PC-3 (cell line): ENCODE data around the gene CUL4A. TPM values are rescaled to one million over a fixed set of nuclear protein-coding genes. Genes with fewer than 3 reads are reported as not detected.

ENCODE experiments used
- ATAC-seq: fragments of 200-7000 bp; cut with Tn5 transposase; 2 replicates; pipeline ENCODE4 v1.9.1; 2020; ENCODE audit warnings: mild to moderate bottlenecking, moderate library complexity
- BruUV-seq: library from RNA; stranded (reverse); fragments of 400-500 nt; replicated peaks from 2 replicates; lab custom pipeline; 2021; lab: Mats Ljungman, UMichigan
- CTCF ChIA-PET: fragments of 300-600 bp; sonication (Branson Sonifier 250); formaldehyde crosslinking; loops from one replicate; lab custom pipeline; 2022; ENCODE audit warnings: antibody characterized with exemption; lab: Charles Lee
- POLR2A ChIA-PET: fragments of 300-600 bp; sonication (Branson Sonifier 250); formaldehyde crosslinking; loops from one replicate; lab custom pipeline; 2022; ENCODE audit warnings: antibody characterized with exemption; ENCODE audit not compliant: unreplicated experiment; lab: Charles Lee
- DNase-seq: peaks from one replicate; pipeline ENCODE4 v3.0.0-alpha.2; 2015
- H2AFZ ChIP-seq: fragments of 300-600 bp; sonication (generic); 2 replicates; pipeline ENCODE4 v1.6.0; 2016; ENCODE audit warnings: antibody characterized with exemption, low read length
- H3F3A ChIP-seq: fragments of 300-600 bp; sonication (generic); one replicate; pipeline ENCODE4 v1.6.0; 2017; ENCODE audit warnings: antibody characterized with exemption, low read length, control low read depth, mild to moderate bottlenecking; ENCODE audit not compliant: unreplicated experiment
- H3K27ac ChIP-seq: fragments of 300-600 bp; sonication (generic); 2 replicates; pipeline ENCODE4 v1.5.1; 2016; ENCODE audit warnings: mild to moderate bottlenecking, low read length
- H3K27me3 ChIP-seq: fragments of 300-600 bp; sonication (generic); 2 replicates; pipeline ENCODE4 v1.6.1; 2016; ENCODE audit warnings: low read length, mixed read lengths
- H3K36me3 ChIP-seq: fragments of 300-600 bp; sonication (generic); 2 replicates; pipeline ENCODE4 v1.6.1; 2016; ENCODE audit warnings: low read depth, mixed run types, low read length, mixed read lengths
- H3K4me1 ChIP-seq: fragments of 300-600 bp; sonication (generic); 2 replicates; pipeline ENCODE4 v1.5.1; 2016; ENCODE audit warnings: low read length; ENCODE audit not compliant: insufficient read depth
- H3K4me2 ChIP-seq: fragments of 300-600 bp; sonication (generic); 2 replicates; pipeline ENCODE4 v1.6.0; 2016; ENCODE audit warnings: low read length
- H3K4me3 ChIP-seq: fragments of 300-600 bp; sonication (generic); 2 replicates; pipeline ENCODE4 v1.5.1; 2016; ENCODE audit warnings: mild to moderate bottlenecking, low read length, mixed read lengths
- H3K79me2 ChIP-seq: fragments of 300-600 bp; sonication (generic); 2 replicates; pipeline ENCODE4 v1.6.1; 2017; ENCODE audit warnings: low read length, mixed read lengths
- H3K9ac ChIP-seq: fragments of 300-600 bp; sonication (generic); 2 replicates; pipeline ENCODE4 v1.6.0; 2016; ENCODE audit warnings: mild to moderate bottlenecking, low read length
- H3K9me2 ChIP-seq: fragments of 300-600 bp; sonication (generic); replicated peaks from 2 replicates; pipeline ENCODE4 v1.6.1; 2016; ENCODE audit warnings: mixed run types, low read length, mixed read lengths
- H3K9me3 ChIP-seq: fragments of 300-600 bp; sonication (generic); 2 replicates; pipeline ENCODE4 v1.6.1; 2016; ENCODE audit warnings: low read length, mixed read lengths
- H4K20me1 ChIP-seq: fragments of 300-600 bp; sonication (generic); 2 replicates; pipeline ENCODE4 v1.6.1; 2016; ENCODE audit warnings: low read length, mixed read lengths
- EZH2 ChIP-seq: fragments of 300-600 bp; sonication (generic); IDR thresholded peaks from one replicate; pipeline ENCODE4 v1.6.1; 2017; ENCODE audit warnings: antibody characterized with exemption, mild to moderate bottlenecking, low read length; ENCODE audit not compliant: unreplicated experiment
- EZH2phosphoT487 ChIP-seq: fragments of 300-600 bp; sonication (generic); IDR thresholded peaks from 2 replicates; pipeline ENCODE4 v1.6.1; 2018; ENCODE audit warnings: mild to moderate bottlenecking, antibody characterized with exemption, low read length, borderline replicate concordance
- intact Hi-C: fragments of 100-400 bp; cut with micrococcal nuclease; formaldehyde crosslinking; loops from 2 replicates; pipeline ENCODE4 v1.9.0; 2023
- total RNA-seq: library from RNA; depleted of rRNA; stranded (reverse); fragments of >200 nt; gene quantifications from 2 replicates; pipeline ENCODE4 v1.2.3, GENCODE V29; 2014
- TF ChIP-seq, protein P1 (sequence below): fragments of 300-600 bp; sonication (generic); conservative IDR thresholded peaks from 2 replicates; pipeline ENCODE4 v1.5.1; 2017; ENCODE audit warnings: antibody characterized with exemption, low read depth, mild to moderate bottlenecking, low read length

CUL4A gene
- total RNA-seq, 1 experiment from 2014 or later, result 82.4 TPM

DNA sequence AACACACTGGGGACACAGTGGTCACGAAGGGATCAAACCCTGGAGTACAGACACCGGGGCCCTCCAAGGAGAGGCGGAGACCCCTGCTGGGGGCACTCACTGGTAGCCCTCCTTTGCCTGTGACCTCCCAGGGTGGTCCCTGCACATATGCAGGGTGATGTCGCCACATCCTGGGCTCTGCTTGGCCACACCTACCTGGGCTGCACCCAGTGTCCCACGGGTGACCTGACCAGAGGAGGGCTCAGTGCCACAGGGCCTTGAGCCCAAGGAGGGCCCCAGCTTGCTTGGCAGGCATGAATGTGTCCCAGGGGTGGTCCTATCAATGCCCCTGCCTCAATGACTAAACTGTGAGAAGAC, 5.1 kb upstream of the CUL4A start:
- no peaks in the 10 kb centered on the region for H3K9me2 ChIP-seq
- CTCF ChIA-PET, result no interaction called here
- H3K4me2 ChIP-seq, result no peak overlapping the region
- DNase-seq (no peak), ATAC-seq (no peak)
- intact Hi-C loops, result no loop called here
- peaks cover 91% of the 10 kb centered on the region for H3K79me2 ChIP-seq
- H3K9me3 ChIP-seq, result no peaks in the 10 kb centered on the region
- H3K27ac ChIP-seq, result no peak overlapping the region
- no TSS peak for BruUV-seq
- no peak overlapping the region for H3K4me3 ChIP-seq
- peaks cover 11% of the 10 kb centered on the region; the same call in 1 of the 2 replicates for H4K20me1 ChIP-seq
- TF ChIP-seq EZH2phosphoT487 (no peak), EZH2 (no peak)
- TF ChIP-seq, protein P1, sequence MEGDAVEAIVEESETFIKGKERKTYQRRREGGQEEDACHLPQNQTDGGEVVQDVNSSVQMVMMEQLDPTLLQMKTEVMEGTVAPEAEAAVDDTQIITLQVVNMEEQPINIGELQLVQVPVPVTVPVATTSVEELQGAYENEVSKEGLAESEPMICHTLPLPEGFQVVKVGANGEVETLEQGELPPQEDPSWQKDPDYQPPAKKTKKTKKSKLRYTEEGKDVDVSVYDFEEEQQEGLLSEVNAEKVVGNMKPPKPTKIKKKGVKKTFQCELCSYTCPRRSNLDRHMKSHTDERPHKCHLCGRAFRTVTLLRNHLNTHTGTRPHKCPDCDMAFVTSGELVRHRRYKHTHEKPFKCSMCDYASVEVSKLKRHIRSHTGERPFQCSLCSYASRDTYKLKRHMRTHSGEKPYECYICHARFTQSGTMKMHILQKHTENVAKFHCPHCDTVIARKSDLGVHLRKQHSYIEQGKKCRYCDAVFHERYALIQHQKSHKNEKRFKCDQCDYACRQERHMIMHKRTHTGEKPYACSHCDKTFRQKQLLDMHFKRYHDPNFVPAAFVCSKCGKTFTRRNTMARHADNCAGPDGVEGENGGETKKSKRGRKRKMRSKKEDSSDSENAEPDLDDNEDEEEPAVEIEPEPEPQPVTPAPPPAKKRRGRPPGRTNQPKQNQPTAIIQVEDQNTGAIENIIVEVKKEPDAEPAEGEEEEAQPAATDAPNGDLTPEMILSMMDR, result no peak
- no peaks in the 10 kb centered on the region for H3K27me3 ChIP-seq
- POLR2A ChIA-PET, result no interaction called here
- no peak overlapping the region for H2AFZ ChIP-seq
- H3K4me1 ChIP-seq, result peaks cover 24% of the 10 kb centered on the region
- H3K36me3 ChIP-seq, result peaks cover 3% of the 10 kb centered on the region
- no peaks in the 10 kb centered on the region for H3F3A ChIP-seq
- no peak overlapping the region for H3K9ac ChIP-seq

DNA sequence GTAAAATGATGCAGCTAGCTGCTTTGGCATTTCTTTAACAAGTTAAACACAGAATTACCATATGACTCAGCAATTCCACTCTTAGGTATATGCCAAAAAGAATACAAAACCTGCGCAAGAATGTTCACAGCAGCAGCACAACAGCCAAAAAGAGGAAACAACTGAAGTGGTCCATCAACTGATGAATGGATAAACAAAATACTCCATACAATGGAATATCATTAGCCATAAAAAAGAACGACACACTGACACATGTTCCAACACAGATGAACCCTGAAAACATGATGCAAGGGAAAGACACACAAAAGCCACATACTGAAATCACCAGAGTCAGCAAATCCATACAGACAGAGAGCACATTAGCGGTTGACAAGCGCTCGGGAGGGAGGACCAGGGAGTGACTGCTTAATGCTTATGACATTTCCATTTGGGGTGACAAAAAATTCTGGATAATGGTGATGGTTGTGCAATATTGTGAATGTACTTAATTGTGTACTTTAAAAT, 3.9 kb upstream of the CUL4A start:
- peaks cover 11% of the 10 kb centered on the region; the same call in 1 of the 2 replicates for H4K20me1 ChIP-seq
- H3K4me2 ChIP-seq, result peak overlapping the region; percentile 31
- no peaks in the 10 kb centered on the region for H3K9me2 ChIP-seq
- peaks cover 24% of the 10 kb centered on the region for H3K4me1 ChIP-seq
- DNase-seq, result peak; percentile 16
- no peak overlapping the region for H3K9ac ChIP-seq
- no TSS peak for BruUV-seq
- H3K79me2 ChIP-seq, result peaks cover 87% of the 10 kb centered on the region
- H3K4me3 ChIP-seq, result no peak overlapping the region
- intact Hi-C loops, result no loop called here
- ChIA-PET POLR2A (no interaction called here), CTCF (no interaction called here)
- no peak for ATAC-seq
- no peaks in the 10 kb centered on the region for H3K9me3 ChIP-seq
- no peak overlapping the region for H2AFZ ChIP-seq
- TF ChIP-seq EZH2phosphoT487, result no peak
- no peak for TF ChIP-seq EZH2
- TF ChIP-seq, protein P1, result no peak
- H3F3A ChIP-seq, result no peaks in the 10 kb centered on the region
- 0 out of 2 replicates have a peak, but pooled peaks cover 3% of the 10 kb centered on the region for H3K36me3 ChIP-seq
- no peak overlapping the region for H3K27ac ChIP-seq
- H3K27me3 ChIP-seq, result no peaks in the 10 kb centered on the region

DNA sequence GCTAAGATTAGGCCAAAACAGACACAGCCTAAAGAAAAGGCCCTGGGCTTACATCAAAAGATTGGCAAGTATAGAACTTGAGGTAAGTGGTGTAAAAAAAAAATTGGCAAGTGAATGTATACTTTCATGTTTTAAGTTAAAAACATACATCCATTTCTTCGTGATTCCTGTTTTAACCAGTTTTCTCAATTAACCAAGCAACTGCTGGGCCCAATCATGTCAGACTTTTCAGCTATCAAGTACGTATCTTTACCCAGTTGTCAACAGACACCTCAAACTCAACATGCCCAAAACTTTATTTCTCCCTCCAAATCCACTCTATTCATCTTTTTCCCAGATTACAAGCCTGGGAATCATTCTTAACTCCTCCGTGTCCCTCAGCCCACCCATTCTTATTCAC, 2.0 kb upstream of the CUL4A start:
- H3K79me2 ChIP-seq, result peaks cover 87% of the 10 kb centered on the region
- peaks cover 27% of the 10 kb centered on the region for H4K20me1 ChIP-seq
- CTCF ChIA-PET, result no interaction called here
- H3K9me2 ChIP-seq, result no peaks in the 10 kb centered on the region
- intact Hi-C loops, result no loop called here
- TF ChIP-seq, protein P1, result no peak
- no peak for TF ChIP-seq EZH2
- TF ChIP-seq EZH2phosphoT487, result no peak
- no peaks in the 10 kb centered on the region for H3K27me3 ChIP-seq
- no peaks in the 10 kb centered on the region for H3F3A ChIP-seq
- peak overlapping the region; percentile 99 for H3K4me3 ChIP-seq
- H3K27ac ChIP-seq, result peak overlapping the region; percentile 82; the same call in 1 of the 2 replicates
- POLR2A ChIA-PET, result interaction anchor here (0.6 kb wide), 1 partner anchor 29 kb away, joined by 3 read pairs; no protein-coding TSS in a partner anchor
- BruUV-seq, result TSS peak; percentile 51
- peaks cover 36% of the 10 kb centered on the region for H3K4me1 ChIP-seq
- H3K36me3 ChIP-seq, result peaks cover 13% of the 10 kb centered on the region
- DNase-seq (no peak), ATAC-seq (no peak)
- H3K4me2 ChIP-seq, result peak overlapping the region; percentile 99
- peak overlapping the region; percentile 99 for H3K9ac ChIP-seq
- H3K9me3 ChIP-seq, result no peaks in the 10 kb centered on the region
- no peak overlapping the region for H2AFZ ChIP-seq
